ENCODE data around the gene AAK1. TPM values are rescaled to one million over a fixed set of nuclear protein-coding genes. Genes with fewer than 3 reads are reported as not detected.

AAK1 gene
- total RNA-seq, 1 experiment from 2014 or later = 46.8 TPM

DNA sequence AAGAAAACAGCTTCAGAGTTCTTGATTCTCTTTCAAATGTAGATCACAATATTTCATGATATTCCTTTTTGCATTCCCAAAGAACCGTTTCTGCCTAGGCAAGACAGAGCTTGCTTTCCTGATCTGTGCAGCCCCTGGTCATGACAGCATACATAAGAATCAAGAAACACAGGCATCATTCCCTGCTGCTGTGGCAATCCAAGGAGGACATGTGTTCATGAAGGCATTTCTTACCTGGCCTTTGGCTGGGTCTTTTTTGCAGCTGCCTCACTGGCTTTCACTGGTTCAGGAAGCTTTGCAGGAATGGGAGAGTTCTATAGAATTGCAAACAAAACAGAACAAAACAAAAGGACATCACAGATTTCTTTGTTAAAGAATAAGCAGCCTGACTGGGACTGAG lies 118.7 kb downstream of the AAK1 start:
- no peaks in the 10 kb centered on the region for H3K4me1 ChIP-seq (ENCODE audit: insufficient read depth, low read length)
- H3K4me3 ChIP-seq (ENCODE audit: low read length) = no peak overlapping the region
- no peak overlapping the region for H3K4me2 ChIP-seq (ENCODE audit: low read length)
- ChIA-PET POLR2A (ENCODE audit: unreplicated experiment) (no interaction called here), CTCF (no interaction called here)
- H3K27me3 ChIP-seq (ENCODE audit: low read length) = no peaks in the 10 kb centered on the region
- no peaks in the 10 kb centered on the region for H3K9me3 ChIP-seq (ENCODE audit: low read length)
- no peaks in the 10 kb centered on the region for H3F3A ChIP-seq (ENCODE audit: low read length, unreplicated experiment)
- no peaks in the 10 kb centered on the region for H4K20me1 ChIP-seq (ENCODE audit: low read length)
- H3K27ac ChIP-seq (ENCODE audit: low read length) = no peak overlapping the region
- ATAC-seq (no peak), DNase-seq (no peak)
- intact Hi-C loops (cut with micrococcal nuclease) = no loop called here
- no peak overlapping the region for H2AFZ ChIP-seq (ENCODE audit: low read length)
- no peaks in the 10 kb centered on the region for H3K9me2 ChIP-seq (replicated peaks; ENCODE audit: low read length)
- no peak overlapping the region for H3K9ac ChIP-seq (ENCODE audit: low read length)
- no peaks in the 10 kb centered on the region for H3K79me2 ChIP-seq (ENCODE audit: low read length)
- BruUV-seq (replicated peaks) = no TSS peak
- TF ChIP-seq EZH2phosphoT487 (IDR thresholded peaks at IDR 0.05; ENCODE audit: borderline replicate concordance, low read length) (no peak), EZH2 (IDR thresholded peaks at IDR 0.05; ENCODE audit: low read length, unreplicated experiment) (no peak)
- TF ChIP-seq, protein P1, sequence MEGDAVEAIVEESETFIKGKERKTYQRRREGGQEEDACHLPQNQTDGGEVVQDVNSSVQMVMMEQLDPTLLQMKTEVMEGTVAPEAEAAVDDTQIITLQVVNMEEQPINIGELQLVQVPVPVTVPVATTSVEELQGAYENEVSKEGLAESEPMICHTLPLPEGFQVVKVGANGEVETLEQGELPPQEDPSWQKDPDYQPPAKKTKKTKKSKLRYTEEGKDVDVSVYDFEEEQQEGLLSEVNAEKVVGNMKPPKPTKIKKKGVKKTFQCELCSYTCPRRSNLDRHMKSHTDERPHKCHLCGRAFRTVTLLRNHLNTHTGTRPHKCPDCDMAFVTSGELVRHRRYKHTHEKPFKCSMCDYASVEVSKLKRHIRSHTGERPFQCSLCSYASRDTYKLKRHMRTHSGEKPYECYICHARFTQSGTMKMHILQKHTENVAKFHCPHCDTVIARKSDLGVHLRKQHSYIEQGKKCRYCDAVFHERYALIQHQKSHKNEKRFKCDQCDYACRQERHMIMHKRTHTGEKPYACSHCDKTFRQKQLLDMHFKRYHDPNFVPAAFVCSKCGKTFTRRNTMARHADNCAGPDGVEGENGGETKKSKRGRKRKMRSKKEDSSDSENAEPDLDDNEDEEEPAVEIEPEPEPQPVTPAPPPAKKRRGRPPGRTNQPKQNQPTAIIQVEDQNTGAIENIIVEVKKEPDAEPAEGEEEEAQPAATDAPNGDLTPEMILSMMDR (conservative IDR thresholded peaks at IDR 0.05; ENCODE audit: low read depth, low read length) = no peak
- peaks cover 11% of the 10 kb centered on the region; the same call in 1 of the 2 replicates for H3K36me3 ChIP-seq (ENCODE audit: low read depth, low read length)

DNA sequence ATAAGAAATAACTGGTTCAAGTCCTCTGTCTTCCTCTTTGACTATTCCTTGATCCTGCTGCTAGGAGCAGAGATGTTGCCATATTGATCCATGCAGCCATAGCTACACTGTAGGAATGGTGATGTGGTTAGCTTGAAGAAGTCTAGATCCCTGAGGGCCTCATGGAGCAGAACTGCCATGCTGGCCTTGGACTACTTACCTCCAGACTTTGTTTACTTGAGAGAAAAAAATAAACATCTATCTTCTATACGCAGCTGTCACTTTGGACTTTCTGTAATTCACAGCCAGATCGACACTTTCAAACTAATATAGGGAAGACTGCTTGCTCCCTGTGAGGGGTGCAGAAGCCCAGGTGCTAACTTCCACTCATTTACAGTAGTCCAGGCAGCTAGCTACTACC lies 121.8 kb downstream of the AAK1 start:
- ChIA-PET POLR2A (ENCODE audit: unreplicated experiment) (interaction anchor here (0.5 kb wide), 1 partner anchor 93 kb away, joined by 6 read pairs; no protein-coding TSS in a partner anchor), CTCF (no interaction called here)
- BruUV-seq (replicated peaks) = no TSS peak
- DNase-seq = no peak
- H3K27ac ChIP-seq (ENCODE audit: low read length) = no peak overlapping the region
- H3K4me2 ChIP-seq (ENCODE audit: low read length) = no peak overlapping the region
- ATAC-seq = no peak
- H3F3A ChIP-seq (ENCODE audit: low read length, unreplicated experiment) = no peaks in the 10 kb centered on the region
- no peaks in the 10 kb centered on the region for H3K27me3 ChIP-seq (ENCODE audit: low read length)
- no peaks in the 10 kb centered on the region for H3K9me3 ChIP-seq (ENCODE audit: low read length)
- TF ChIP-seq EZH2 (IDR thresholded peaks at IDR 0.05; ENCODE audit: low read length, unreplicated experiment) = no peak
- TF ChIP-seq, protein P1 (conservative IDR thresholded peaks at IDR 0.05; ENCODE audit: low read depth, low read length) = no peak
- TF ChIP-seq EZH2phosphoT487 (IDR thresholded peaks at IDR 0.05; ENCODE audit: borderline replicate concordance, low read length) = no peak
- no peaks in the 10 kb centered on the region for H3K9me2 ChIP-seq (replicated peaks; ENCODE audit: low read length)
- H3K79me2 ChIP-seq (ENCODE audit: low read length) = no peaks in the 10 kb centered on the region
- intact Hi-C loops (cut with micrococcal nuclease) = no loop called here
- H4K20me1 ChIP-seq (ENCODE audit: low read length) = no peaks in the 10 kb centered on the region
- H3K9ac ChIP-seq (ENCODE audit: low read length) = no peak overlapping the region
- H3K4me3 ChIP-seq (ENCODE audit: low read length) = no peak overlapping the region
- H3K36me3 ChIP-seq (ENCODE audit: low read depth, low read length) = peaks cover 11% of the 10 kb centered on the region
- no peak overlapping the region for H2AFZ ChIP-seq (ENCODE audit: low read length)
- peaks cover 10% of the 10 kb centered on the region for H3K4me1 ChIP-seq (ENCODE audit: insufficient read depth, low read length)

DNA sequence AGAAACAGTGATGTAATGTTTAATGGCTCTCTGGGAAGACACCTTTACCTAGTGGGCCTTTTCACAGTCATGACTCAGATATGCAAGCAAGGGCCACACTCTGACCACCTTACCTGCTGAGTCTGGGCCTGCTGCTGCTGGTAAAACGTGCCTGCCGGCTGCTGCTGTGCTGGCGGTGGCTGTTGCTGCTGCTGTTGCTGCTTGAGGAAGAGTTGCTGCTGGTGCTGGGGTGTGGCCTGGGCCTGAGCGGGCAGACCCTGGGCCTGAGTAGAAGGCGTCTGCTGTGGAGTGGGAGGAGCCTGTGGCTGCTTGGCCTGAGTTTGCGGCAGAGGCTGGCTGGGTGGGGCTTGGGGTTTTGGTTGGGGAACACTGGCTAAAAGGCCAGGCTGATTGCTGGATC lies 124.7 kb downstream of the AAK1 start:
- peaks cover 10% of the 10 kb centered on the region for H3K4me1 ChIP-seq (ENCODE audit: insufficient read depth, low read length)
- BruUV-seq (replicated peaks) = no TSS peak
- no peaks in the 10 kb centered on the region for H4K20me1 ChIP-seq (ENCODE audit: low read length)
- TF ChIP-seq, protein P1 (conservative IDR thresholded peaks at IDR 0.05; ENCODE audit: low read depth, low read length) = no peak
- TF ChIP-seq EZH2 (IDR thresholded peaks at IDR 0.05; ENCODE audit: low read length, unreplicated experiment) (no peak), EZH2phosphoT487 (IDR thresholded peaks at IDR 0.05; ENCODE audit: borderline replicate concordance, low read length) (no peak)
- no peak overlapping the region for H3K9ac ChIP-seq (ENCODE audit: low read length)
- H3K9me2 ChIP-seq (replicated peaks; ENCODE audit: low read length) = no peaks in the 10 kb centered on the region
- DNase-seq (peak; percentile 55), ATAC-seq (no peak; the same call in 1 of the 2 replicates)
- H3K27ac ChIP-seq (ENCODE audit: low read length) = no peak overlapping the region
- H3K79me2 ChIP-seq (ENCODE audit: low read length) = no peaks in the 10 kb centered on the region
- ChIA-PET POLR2A (ENCODE audit: unreplicated experiment) (no interaction called here), CTCF (no interaction called here)
- H3K4me3 ChIP-seq (ENCODE audit: low read length) = no peak overlapping the region
- H3K4me2 ChIP-seq (ENCODE audit: low read length) = no peak overlapping the region
- intact Hi-C loops (cut with micrococcal nuclease) = no loop called here
- H3K36me3 ChIP-seq (ENCODE audit: low read depth, low read length) = peaks cover 16% of the 10 kb centered on the region
- no peak overlapping the region for H2AFZ ChIP-seq (ENCODE audit: low read length)
- no peaks in the 10 kb centered on the region for H3K9me3 ChIP-seq (ENCODE audit: low read length)
- H3F3A ChIP-seq (ENCODE audit: low read length, unreplicated experiment) = no peaks in the 10 kb centered on the region
- H3K27me3 ChIP-seq (ENCODE audit: low read length) = no peaks in the 10 kb centered on the region
